ENCODE data around the gene POLR2C.
"Not testable (repeated sequence)": the region's sequence is repeated elsewhere in the genome, so short reads cannot be mapped to it uniquely, and the experiment has no call there.

Gene POLR2C

DNA sequence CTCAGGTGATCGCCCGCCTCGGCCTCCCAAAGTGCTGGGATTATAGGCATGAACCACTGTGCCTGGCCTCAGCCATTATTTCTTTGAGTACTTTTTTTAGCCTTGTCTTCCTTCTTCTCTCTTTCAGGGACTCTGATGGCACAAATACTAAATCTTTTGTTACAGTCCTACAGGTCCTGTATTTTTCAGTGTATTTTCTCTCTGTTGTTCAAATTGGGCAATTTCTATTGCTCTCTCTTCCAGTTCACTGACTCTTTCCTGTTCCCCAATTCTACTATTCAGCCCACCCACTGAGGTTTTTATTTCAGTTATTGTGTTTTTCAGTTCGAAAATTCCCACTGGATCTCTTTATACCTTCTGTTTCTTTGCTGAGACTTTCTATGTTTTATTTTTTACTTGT, 31.3 kb downstream of the POLR2C start:
- H3K9ac ChIP-seq (ENCODE audit: low read length): no peak overlapping the region
- no peak overlapping the region for H3K27ac ChIP-seq (ENCODE audit: low read depth, low read length)

DNA sequence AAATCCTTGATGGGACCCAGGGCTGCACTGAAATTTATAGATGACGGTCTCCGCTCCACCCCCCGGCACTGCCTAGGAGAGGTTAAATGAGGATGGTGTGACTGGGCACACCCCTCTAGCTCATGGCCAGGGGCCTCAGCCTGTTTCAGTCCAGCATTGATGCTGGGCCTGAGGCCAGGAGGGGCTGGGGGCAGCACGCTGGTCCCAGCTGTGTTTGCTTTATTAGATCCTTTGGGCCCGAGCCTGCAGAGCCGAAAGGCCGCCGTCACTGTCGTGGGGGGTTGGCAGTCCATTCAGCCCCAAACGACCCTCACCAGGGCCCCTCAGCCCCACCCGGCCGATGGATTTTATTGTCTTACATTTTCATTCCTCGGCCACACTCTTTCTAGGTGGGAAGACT, 34.6 kb downstream of the POLR2C start:
- Histone ChIP-seq H3K9me3 (ENCODE audit: control insufficient read depth, insufficient read depth, low read depth, low read length) (no peaks in the 10 kb centered on the region), H3K27ac (ENCODE audit: low read depth, low read length) (no peak overlapping the region), H3K4me1 (ENCODE audit: control insufficient read depth, insufficient read depth, low read length) (peaks cover 9% of the 10 kb centered on the region; the same call in 1 of the 2 replicates), H3K9ac (ENCODE audit: low read length) (no peak overlapping the region), H3K4me3 (ENCODE audit: low read depth, low read length) (no peak overlapping the region), H3K36me3 (ENCODE audit: control insufficient read depth, insufficient read depth, low read length) (no peaks in the 10 kb centered on the region), H3K27me3 (ENCODE audit: control insufficient read depth, insufficient read depth, low read length) (no peaks in the 10 kb centered on the region)

More for the DNA sequence above, 31.3 kb downstream of the POLR2C start:
- H3K4me1 ChIP-seq (ENCODE audit: control insufficient read depth, insufficient read depth, low read length): no peaks in the 10 kb centered on the region
- no peak overlapping the region for H3K4me3 ChIP-seq (ENCODE audit: low read depth, low read length)
- H3K27me3 ChIP-seq (ENCODE audit: control insufficient read depth, insufficient read depth, low read length): no peaks in the 10 kb centered on the region
- H3K9me3 ChIP-seq (ENCODE audit: control insufficient read depth, insufficient read depth, low read depth, low read length): peaks cover 5% of the 10 kb centered on the region; the same call in 1 of the 2 replicates
- H3K36me3 ChIP-seq (ENCODE audit: control insufficient read depth, insufficient read depth, low read length): no peaks in the 10 kb centered on the region

- Histone ChIP-seq H3K27ac (ENCODE audit: low read depth, low read length) (no peak overlapping the region), H3K36me3 (ENCODE audit: control insufficient read depth, insufficient read depth, low read length) (no peaks in the 10 kb centered on the region), H3K9ac (ENCODE audit: low read length) (no peak overlapping the region), H3K27me3 (ENCODE audit: control insufficient read depth, insufficient read depth, low read length) (no peaks in the 10 kb centered on the region), H3K4me3 (ENCODE audit: low read depth, low read length) (no peak overlapping the region), H3K4me1 (ENCODE audit: control insufficient read depth, insufficient read depth, low read length) (peaks cover 9% of the 10 kb centered on the region; the same call in 1 of the 2 replicates), H3K9me3 (ENCODE audit: control insufficient read depth, insufficient read depth, low read depth, low read length) (no peaks in the 10 kb centered on the region)
These were observed 35.6 kb downstream of the POLR2C start for GRCh38 chr16:57498031-57498430.

- H3K27ac ChIP-seq (ENCODE audit: low read depth, low read length); H3K4me3 ChIP-seq (ENCODE audit: low read depth, low read length); H3K27me3 ChIP-seq (ENCODE audit: control insufficient read depth, insufficient read depth, low read length); H3K9me3 ChIP-seq (ENCODE audit: control insufficient read depth, insufficient read depth, low read depth, low read length); H3K9ac ChIP-seq (ENCODE audit: low read length); H3K36me3 ChIP-seq (ENCODE audit: control insufficient read depth, insufficient read depth, low read length): not testable (repeated sequence)
- peaks cover 17% of the 10 kb centered on the region; the same call in 1 of the 2 replicates for H3K4me1 ChIP-seq (ENCODE audit: control insufficient read depth, insufficient read depth, low read length)
These were observed 37.5 kb downstream of the POLR2C start for GRCh38 chr16:57499941-57500340.

DNA sequence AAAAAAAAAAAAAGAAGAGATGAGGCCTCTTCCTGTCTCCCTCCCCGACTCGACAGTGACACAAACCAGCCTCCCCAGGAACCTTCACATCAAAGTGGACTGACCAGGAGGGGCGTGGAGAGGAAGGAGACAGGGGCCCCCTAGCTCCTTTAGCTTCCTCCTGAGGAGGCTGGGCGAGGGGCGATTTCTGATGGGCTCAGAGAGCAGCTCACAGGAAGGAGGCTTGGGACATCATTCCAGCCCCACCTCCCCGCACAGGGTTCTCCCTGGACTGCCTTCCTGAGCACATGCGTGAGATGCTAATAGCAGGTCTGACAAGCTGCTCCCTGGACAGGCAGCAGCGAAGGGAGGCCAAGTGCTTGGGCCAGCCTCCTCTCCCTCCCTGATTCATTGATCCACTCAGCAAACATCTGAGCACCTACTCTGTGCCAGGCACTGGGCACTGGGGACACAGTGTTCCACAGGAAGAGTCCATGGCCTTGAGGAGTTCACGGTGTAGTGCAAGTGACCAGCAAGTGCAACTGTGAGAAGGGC, 38.2 kb downstream of the POLR2C start:
- Histone ChIP-seq H3K27ac (ENCODE audit: low read depth, low read length) (peak overlapping the region; percentile 1; the same call in 1 of the 2 replicates), H3K4me3 (ENCODE audit: low read depth, low read length) (no peak overlapping the region), H3K36me3 (ENCODE audit: control insufficient read depth, insufficient read depth, low read length) (no peaks in the 10 kb centered on the region), H3K9me3 (ENCODE audit: control insufficient read depth, insufficient read depth, low read depth, low read length) (no peaks in the 10 kb centered on the region), H3K9ac (ENCODE audit: low read length) (peak overlapping the region; percentile 30), H3K27me3 (ENCODE audit: control insufficient read depth, insufficient read depth, low read length) (no peaks in the 10 kb centered on the region), H3K4me1 (ENCODE audit: control insufficient read depth, insufficient read depth, low read length) (peaks cover 17% of the 10 kb centered on the region; the same call in 1 of the 2 replicates)

- Histone ChIP-seq H3K4me1 (ENCODE audit: control insufficient read depth, insufficient read depth, low read length) (peaks cover 17% of the 10 kb centered on the region; the same call in 1 of the 2 replicates), H3K9me3 (ENCODE audit: control insufficient read depth, insufficient read depth, low read depth, low read length) (no peaks in the 10 kb centered on the region), H3K4me3 (ENCODE audit: low read depth, low read length) (no peak overlapping the region), H3K27me3 (ENCODE audit: control insufficient read depth, insufficient read depth, low read length) (no peaks in the 10 kb centered on the region), H3K36me3 (ENCODE audit: control insufficient read depth, insufficient read depth, low read length) (no peaks in the 10 kb centered on the region), H3K27ac (ENCODE audit: low read depth, low read length) (peak overlapping the region; percentile 1; the same call in 1 of the 2 replicates), H3K9ac (ENCODE audit: low read length) (peak overlapping the region; percentile 30)
These were observed 39.0 kb downstream of the POLR2C start for GRCh38 chr16:57501492-57501891.

- peaks cover 20% of the 10 kb centered on the region; the same call in 1 of the 2 replicates for H3K4me1 ChIP-seq (ENCODE audit: control insufficient read depth, insufficient read depth, low read length)
- H3K9me3 ChIP-seq (ENCODE audit: control insufficient read depth, insufficient read depth, low read depth, low read length): no peaks in the 10 kb centered on the region
- H3K27me3 ChIP-seq (ENCODE audit: control insufficient read depth, insufficient read depth, low read length): no peaks in the 10 kb centered on the region
- H3K36me3 ChIP-seq (ENCODE audit: control insufficient read depth, insufficient read depth, low read length): no peaks in the 10 kb centered on the region
- H3K4me3 ChIP-seq (ENCODE audit: low read depth, low read length): no peak overlapping the region
- H3K27ac ChIP-seq (ENCODE audit: low read depth, low read length): no peak overlapping the region
- H3K9ac ChIP-seq (ENCODE audit: low read length): no peak overlapping the region
These were observed 39.7 kb downstream of the POLR2C start for GRCh38 chr16:57502048-57502775.

DNA sequence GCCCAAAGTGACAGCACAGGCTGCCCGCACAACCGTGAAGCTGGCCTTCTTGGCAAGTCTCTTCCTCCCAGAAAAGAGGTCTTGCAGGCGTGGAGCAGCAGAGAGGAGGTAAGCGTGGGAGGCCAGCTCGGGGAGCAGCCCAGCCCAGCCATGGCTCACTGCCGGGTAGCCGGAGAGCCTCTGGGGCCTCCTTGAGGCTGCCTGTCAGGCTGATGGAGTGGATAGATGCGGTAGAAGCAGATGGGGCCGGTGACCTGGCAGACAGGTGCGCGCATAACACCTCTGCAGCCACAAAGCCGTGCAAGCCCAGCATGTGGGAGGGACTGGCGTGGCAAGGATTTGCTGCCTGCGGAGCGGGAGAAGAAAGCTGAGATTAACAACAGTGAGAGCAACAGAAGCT, 40.9 kb downstream of the POLR2C start:
- Histone ChIP-seq H3K9ac (ENCODE audit: low read length) (no peak overlapping the region), H3K9me3 (ENCODE audit: control insufficient read depth, insufficient read depth, low read depth, low read length) (no peaks in the 10 kb centered on the region), H3K4me3 (ENCODE audit: low read depth, low read length) (no peak overlapping the region), H3K36me3 (ENCODE audit: control insufficient read depth, insufficient read depth, low read length) (no peaks in the 10 kb centered on the region), H3K4me1 (ENCODE audit: control insufficient read depth, insufficient read depth, low read length) (peaks cover 31% of the 10 kb centered on the region; the same call in 1 of the 2 replicates), H3K27me3 (ENCODE audit: control insufficient read depth, insufficient read depth, low read length) (no peaks in the 10 kb centered on the region), H3K27ac (ENCODE audit: low read depth, low read length) (no peak overlapping the region)

DNA sequence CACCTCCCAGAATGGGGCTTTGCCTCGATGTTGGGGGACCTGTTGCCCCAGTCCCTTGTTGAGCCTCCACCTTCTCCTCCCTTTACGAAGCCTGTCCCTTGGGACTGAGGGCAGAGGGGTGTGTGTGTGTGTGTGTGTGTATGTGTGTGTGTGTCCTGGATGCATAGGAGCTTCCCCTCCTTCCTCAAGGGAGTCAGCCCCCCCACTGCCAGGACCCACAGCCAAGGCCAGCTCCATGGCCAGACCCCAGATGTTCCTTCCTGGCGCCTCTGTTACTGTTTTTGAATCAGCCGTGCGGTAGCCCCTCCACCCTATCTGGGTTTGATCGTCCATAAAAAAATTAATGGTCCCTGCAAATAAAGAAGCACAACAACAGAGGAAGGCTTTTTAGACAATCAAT, 41.5 kb downstream of the POLR2C start:
- Histone ChIP-seq H3K36me3 (ENCODE audit: control insufficient read depth, insufficient read depth, low read length) (no peaks in the 10 kb centered on the region), H3K9ac (ENCODE audit: low read length) (no peak overlapping the region), H3K27ac (ENCODE audit: low read depth, low read length) (no peak overlapping the region), H3K4me1 (ENCODE audit: control insufficient read depth, insufficient read depth, low read length) (peaks cover 34% of the 10 kb centered on the region; the same call in 1 of the 2 replicates), H3K9me3 (ENCODE audit: control insufficient read depth, insufficient read depth, low read depth, low read length) (no peaks in the 10 kb centered on the region), H3K4me3 (ENCODE audit: low read depth, low read length) (no peak overlapping the region), H3K27me3 (ENCODE audit: control insufficient read depth, insufficient read depth, low read length) (no peaks in the 10 kb centered on the region)

DNA sequence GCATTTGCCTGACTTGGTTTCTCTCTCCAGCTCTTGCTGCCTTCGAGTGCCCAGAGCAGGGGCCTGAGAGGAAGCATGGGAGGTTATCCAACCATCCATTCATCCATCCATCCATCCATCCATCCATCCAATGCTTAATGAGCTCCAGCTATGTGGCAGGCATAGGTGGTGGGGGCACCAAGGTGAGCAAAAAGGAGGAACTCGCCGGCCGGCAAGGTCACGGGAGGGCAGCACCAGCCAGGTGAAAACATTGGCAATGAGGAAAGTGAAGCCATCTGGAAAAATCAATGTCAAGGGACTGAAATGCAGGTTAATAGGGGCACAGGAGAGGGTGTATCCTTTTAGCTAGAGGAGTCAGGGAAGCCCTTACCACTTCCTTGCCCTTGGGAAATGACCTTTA, 42.0 kb downstream of the POLR2C start:
- Histone ChIP-seq H3K4me1 (ENCODE audit: control insufficient read depth, insufficient read depth, low read length) (peaks cover 34% of the 10 kb centered on the region; the same call in 1 of the 2 replicates), H3K4me3 (ENCODE audit: low read depth, low read length) (no peak overlapping the region), H3K27me3 (ENCODE audit: control insufficient read depth, insufficient read depth, low read length) (no peaks in the 10 kb centered on the region)

GRCh38 chr16:57505169-57505568, 42.7 kb downstream of the POLR2C start:
- H3K27ac ChIP-seq (ENCODE audit: low read depth, low read length): no peak overlapping the region
- no peaks in the 10 kb centered on the region for H3K9me3 ChIP-seq (ENCODE audit: control insufficient read depth, insufficient read depth, low read depth, low read length)
- no peak overlapping the region for H3K4me3 ChIP-seq (ENCODE audit: low read depth, low read length)
- H3K4me1 ChIP-seq (ENCODE audit: control insufficient read depth, insufficient read depth, low read length): peaks cover 35% of the 10 kb centered on the region; the same call in 1 of the 2 replicates
- H3K9ac ChIP-seq (ENCODE audit: low read length): no peak overlapping the region
- no peaks in the 10 kb centered on the region for H3K36me3 ChIP-seq (ENCODE audit: control insufficient read depth, insufficient read depth, low read length)
- no peaks in the 10 kb centered on the region for H3K27me3 ChIP-seq (ENCODE audit: control insufficient read depth, insufficient read depth, low read length)

More for the DNA sequence above, 42.0 kb downstream of the POLR2C start:
- Histone ChIP-seq H3K27ac (ENCODE audit: low read depth, low read length) (no peak overlapping the region), H3K36me3 (ENCODE audit: control insufficient read depth, insufficient read depth, low read length) (no peaks in the 10 kb centered on the region), H3K9me3 (ENCODE audit: control insufficient read depth, insufficient read depth, low read depth, low read length) (no peaks in the 10 kb centered on the region), H3K9ac (ENCODE audit: low read length) (no peak overlapping the region)
